ENCODE data around the gene HSPH1. TPM values are rescaled to one million over a fixed set of nuclear protein-coding genes. Genes with fewer than 3 reads are reported as not detected.
A peak's percentile ranks its signal among the peaks of the same experiment; 100 is the strongest.

The HSPH1 gene
- total and polyA plus RNA-seq, 10 donors = 22.1 to 118 (median 33.9) TPM

GRCh38 chr13:31090961-31091624 lies 70.6 kb downstream of the HSPH1 start:
- Histone ChIP-seq H3K27ac (no peak overlapping the region), H3K4me3 (peak overlapping the region in 1 of 8 donors; percentile 23), H3K9me3 (no peaks in the 10 kb centered on the region), H3K27me3 (replicated peaks in 1 of 7) (peaks cover 0 to 12% (median 0%) of the 10 kb centered on the region in 7 donors), H3K36me3 (no peaks in the 10 kb centered on the region), H3K4me1 (peaks cover 0 to 8% (median 2%) of the 10 kb centered on the region in 6 donors)
- intact Hi-C loops (cut with DNase I; ENCODE audit: low total_unique reads) = no loop called here
- WGBS, 5 donors = 28 to 48% (median 34%) methylated on average over 16 of the region's 16 CpGs
- DNase-seq = no peak
- no peak for TF ChIP-seq POLR2AphosphoS5 (IDR thresholded peaks at IDR 0.05)
- no peak for TF ChIP-seq POLR2A (IDR thresholded peaks at IDR 0.05)
- TF ChIP-seq CTCF (IDR thresholded peaks at IDR 0.05 in 8 of 11, conservative IDR thresholded peaks at IDR 0.05 in 3 of 11) = no peak

- intact Hi-C loops (cut with DNase I; ENCODE audit: low total_unique reads) = no loop called here
- WGBS, 5 donors = 72 to 94% (median 87%) methylated on average over 5 of the region's 5 CpGs
- Histone ChIP-seq H3K4me3 (no peak overlapping the region), H3K9me3 (no peaks in the 10 kb centered on the region), H3K27me3 (replicated peaks in 1 of 7) (peaks cover 0 to 16% (median 0%) of the 10 kb centered on the region in 7 donors), H3K27ac (no peak overlapping the region), H3K36me3 (no peaks in the 10 kb centered on the region), H3K4me1 (peaks cover 0 to 8% (median 2%) of the 10 kb centered on the region in 6 donors)
- no peak for TF ChIP-seq POLR2AphosphoS5 (IDR thresholded peaks at IDR 0.05)
- TF ChIP-seq CTCF (IDR thresholded peaks at IDR 0.05 in 8 of 11, conservative IDR thresholded peaks at IDR 0.05 in 3 of 11) = no peak
- TF ChIP-seq POLR2A (IDR thresholded peaks at IDR 0.05) = no peak
- no peak for DNase-seq
Observed at GRCh38 chr13:31090096-31090495, 71.6 kb downstream of the HSPH1 start.

- no peak for DNase-seq
- intact Hi-C loops (cut with DNase I; ENCODE audit: low total_unique reads) = no loop called here
- no peak overlapping the region for H3K27ac ChIP-seq
- no peak overlapping the region for H3K4me3 ChIP-seq
- peaks cover 0 to 8% (median 2%) of the 10 kb centered on the region in 6 donors for H3K4me1 ChIP-seq
- peaks cover 0 to 17% (median 0%) of the 10 kb centered on the region in 7 donors for H3K27me3 ChIP-seq (replicated peaks in 1 of 7)
- TF ChIP-seq POLR2A (IDR thresholded peaks at IDR 0.05) (no peak), POLR2AphosphoS5 (IDR thresholded peaks at IDR 0.05) (no peak), CTCF (IDR thresholded peaks at IDR 0.05 in 8 of 11, conservative IDR thresholded peaks at IDR 0.05 in 3 of 11) (no peak)
- WGBS, 5 donors = 81 to 93% (median 86%) methylated on average over 3 of the region's 3 CpGs
- no peaks in the 10 kb centered on the region for H3K36me3 ChIP-seq
- no peaks in the 10 kb centered on the region for H3K9me3 ChIP-seq
Observed at GRCh38 chr13:31089649-31090048, 72.1 kb downstream of the HSPH1 start.

- no peak for TF ChIP-seq POLR2AphosphoS5 (IDR thresholded peaks at IDR 0.05)
- no peak for TF ChIP-seq POLR2A (IDR thresholded peaks at IDR 0.05)
- no peak for TF ChIP-seq CTCF (IDR thresholded peaks at IDR 0.05 in 8 of 11, conservative IDR thresholded peaks at IDR 0.05 in 3 of 11)
- 78 to 95% (median 91%) methylated on average over 8 of the region's 8 CpGs for WGBS, 5 donors
- peaks cover 0 to 8% (median 2%) of the 10 kb centered on the region in 6 donors for H3K4me1 ChIP-seq
- H3K27ac ChIP-seq = no peak overlapping the region
- intact Hi-C loops (cut with DNase I; ENCODE audit: low total_unique reads) = no loop called here
- H3K36me3 ChIP-seq = no peaks in the 10 kb centered on the region
- H3K27me3 ChIP-seq (replicated peaks in 1 of 7) = peaks cover 0 to 23% (median 0%) of the 10 kb centered on the region in 7 donors
- no peak for DNase-seq
- no peak overlapping the region for H3K4me3 ChIP-seq
- no peaks in the 10 kb centered on the region for H3K9me3 ChIP-seq
Observed at GRCh38 chr13:31088826-31089420, 72.8 kb downstream of the HSPH1 start.
